NB4 (cell line): ENCODE data around the gene BTN1A1.

ENCODE experiments used
- POLR2A ChIP-seq: IDR thresholded peaks from 2 replicates; pipeline ENCODE4 v1.6.1; 2011; ENCODE audit warnings: mild to moderate bottlenecking; ENCODE audit not compliant: insufficient read length; ENCODE audit errors: extremely low read depth
- TF ChIP-seq, protein P1 (sequence below): IDR thresholded peaks from one replicate; pipeline ENCODE4 v1.5.1; 2012; ENCODE audit warnings: low read depth, low read length
- TF ChIP-seq, protein P2 (sequence below): IDR thresholded peaks from 2 replicates; pipeline ENCODE4 v1.6.1; 2011; ENCODE audit warnings: low read depth, low read length

DNA sequence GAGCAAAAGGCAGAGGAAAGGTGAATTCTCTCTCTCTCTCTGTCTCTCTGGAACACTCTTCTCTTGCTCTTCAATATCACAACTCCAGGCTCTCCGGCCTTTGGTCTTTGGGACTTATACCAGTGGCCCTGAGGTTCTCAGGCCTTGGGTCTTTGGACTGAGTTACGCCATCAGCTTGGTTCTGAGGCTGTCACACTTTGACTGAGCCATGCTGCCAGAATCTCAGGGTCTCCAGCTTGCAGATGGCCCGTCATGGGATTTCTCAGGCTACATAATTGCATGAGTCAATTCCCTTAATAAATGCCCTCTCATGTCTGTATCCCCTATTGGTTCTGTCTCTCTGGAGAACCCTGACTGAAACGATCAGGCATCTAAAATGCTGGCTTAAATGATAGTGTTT is 29.5 kb upstream of the BTN1A1 start:
- TF ChIP-seq, protein P1, sequence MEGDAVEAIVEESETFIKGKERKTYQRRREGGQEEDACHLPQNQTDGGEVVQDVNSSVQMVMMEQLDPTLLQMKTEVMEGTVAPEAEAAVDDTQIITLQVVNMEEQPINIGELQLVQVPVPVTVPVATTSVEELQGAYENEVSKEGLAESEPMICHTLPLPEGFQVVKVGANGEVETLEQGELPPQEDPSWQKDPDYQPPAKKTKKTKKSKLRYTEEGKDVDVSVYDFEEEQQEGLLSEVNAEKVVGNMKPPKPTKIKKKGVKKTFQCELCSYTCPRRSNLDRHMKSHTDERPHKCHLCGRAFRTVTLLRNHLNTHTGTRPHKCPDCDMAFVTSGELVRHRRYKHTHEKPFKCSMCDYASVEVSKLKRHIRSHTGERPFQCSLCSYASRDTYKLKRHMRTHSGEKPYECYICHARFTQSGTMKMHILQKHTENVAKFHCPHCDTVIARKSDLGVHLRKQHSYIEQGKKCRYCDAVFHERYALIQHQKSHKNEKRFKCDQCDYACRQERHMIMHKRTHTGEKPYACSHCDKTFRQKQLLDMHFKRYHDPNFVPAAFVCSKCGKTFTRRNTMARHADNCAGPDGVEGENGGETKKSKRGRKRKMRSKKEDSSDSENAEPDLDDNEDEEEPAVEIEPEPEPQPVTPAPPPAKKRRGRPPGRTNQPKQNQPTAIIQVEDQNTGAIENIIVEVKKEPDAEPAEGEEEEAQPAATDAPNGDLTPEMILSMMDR = no peak
- TF ChIP-seq, protein P2, sequence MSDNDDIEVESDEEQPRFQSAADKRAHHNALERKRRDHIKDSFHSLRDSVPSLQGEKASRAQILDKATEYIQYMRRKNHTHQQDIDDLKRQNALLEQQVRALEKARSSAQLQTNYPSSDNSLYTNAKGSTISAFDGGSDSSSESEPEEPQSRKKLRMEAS = no peak
- no peak for TF ChIP-seq POLR2A
